ENCODE measurements around the gene TRPC1. TPM values are rescaled to one million over a fixed set of nuclear protein-coding genes. Genes with fewer than 3 reads are reported as not detected.

Gene TRPC1
- total RNA-seq, 4 donors from 2014 or later: 18.8 to 46.7 (median 23.4) TPM

DNA sequence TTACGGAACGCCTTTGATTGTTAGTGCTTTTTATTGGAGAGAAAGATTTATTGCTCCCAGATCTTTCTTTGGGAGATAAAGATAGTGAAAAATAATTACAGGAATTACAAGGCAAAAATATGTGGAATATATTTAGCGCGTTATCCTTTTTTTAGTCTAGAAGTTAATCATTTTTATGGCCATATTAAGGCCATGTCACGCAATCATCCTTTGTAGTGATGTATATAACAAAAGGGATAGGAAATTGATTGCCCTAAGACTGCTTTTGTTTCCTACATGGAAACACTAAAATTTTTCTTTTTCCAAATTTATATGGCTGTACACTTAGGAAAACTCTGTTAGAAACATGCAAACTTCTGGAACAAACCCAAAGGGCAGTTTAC lies 1.5 kb downstream of the TRPC1 start:
- Histone ChIP-seq H3K4me3 (peak overlapping the region; percentile 88 to 91), H3K27ac (peak overlapping the region in 3 of 4 donors; percentile 95 to 99 (median 97)), H3K27me3 (no peaks in the 10 kb centered on the region), H3K9me3 (no peaks in the 10 kb centered on the region), H3K36me3 (peaks cover 0 to 8% of the 10 kb centered on the region in 2 donors), H3K4me1 (peaks cover 0 to 35% (median 4%) of the 10 kb centered on the region in 3 donors)
- 50 to 54% methylated on average over 5 of the region's 5 CpGs for WGBS, 2 donors (ENCODE audit: low coverage in 1 of 2)
- ATAC-seq: no peak
- TF ChIP-seq EP300 (IDR thresholded peaks at IDR 0.05) (no peak), CTCF (IDR thresholded peaks at IDR 0.05) (no peak), POLR2A (IDR thresholded peaks at IDR 0.05) (no peak), POLR2AphosphoS5 (IDR thresholded peaks at IDR 0.05) (no peak)

GRCh38 chr3:142726017-142726416 lies 2.2 kb downstream of the TRPC1 start:
- no peak for ATAC-seq
- 54 to 64% methylated on average over 1 of the region's 1 CpG for WGBS, 2 donors (ENCODE audit: low coverage in 1 of 2)
- Histone ChIP-seq H3K4me1 (peaks cover 0 to 35% (median 4%) of the 10 kb centered on the region in 3 donors), H3K9me3 (no peaks in the 10 kb centered on the region), H3K4me3 (no peak overlapping the region), H3K36me3 (peaks cover 0 to 8% of the 10 kb centered on the region in 2 donors), H3K27me3 (no peaks in the 10 kb centered on the region), H3K27ac (no peak overlapping the region)
- TF ChIP-seq POLR2AphosphoS5 (IDR thresholded peaks at IDR 0.05) (no peak), CTCF (IDR thresholded peaks at IDR 0.05) (no peak), EP300 (IDR thresholded peaks at IDR 0.05) (no peak), POLR2A (IDR thresholded peaks at IDR 0.05) (no peak)

DNA sequence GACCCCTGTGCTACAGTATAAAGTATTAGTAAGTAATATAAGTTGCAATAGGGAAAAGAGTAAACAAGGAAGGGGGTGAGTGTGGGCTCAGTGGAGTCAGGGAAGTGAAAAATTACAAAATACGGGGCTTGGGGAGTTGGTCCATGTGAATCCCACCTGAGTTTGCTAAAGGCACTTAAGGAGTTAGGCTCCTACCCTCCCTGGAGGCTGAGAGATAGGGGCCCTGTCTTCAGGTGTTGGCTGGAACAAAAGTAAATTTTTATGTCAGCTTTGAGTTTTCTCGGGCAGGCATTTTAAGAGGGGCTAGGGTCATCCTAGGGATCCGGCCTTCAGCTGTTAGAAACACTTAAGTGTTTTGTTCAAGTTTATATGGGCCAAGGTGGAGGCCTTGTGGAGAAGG lies 8.2 kb downstream of the TRPC1 start:
- no peak for TF ChIP-seq POLR2A (IDR thresholded peaks at IDR 0.05)
- TF ChIP-seq POLR2AphosphoS5 (IDR thresholded peaks at IDR 0.05): no peak
- TF ChIP-seq CTCF (IDR thresholded peaks at IDR 0.05): no peak
- no peak for TF ChIP-seq EP300 (IDR thresholded peaks at IDR 0.05)
- Histone ChIP-seq H3K4me3 (no peak overlapping the region), H3K27ac (no peak overlapping the region), H3K27me3 (no peaks in the 10 kb centered on the region), H3K4me1 (peaks cover 0 to 4% (median 0%) of the 10 kb centered on the region in 3 donors), H3K9me3 (no peaks in the 10 kb centered on the region), H3K36me3 (peaks cover 0 to 8% of the 10 kb centered on the region in 2 donors)
- WGBS, 2 donors (ENCODE audit: low coverage in 1 of 2): 85 to 88% methylated on average over 3 of the region's 3 CpGs
- ATAC-seq: no peak

GRCh38 chr3:142734834-142735233 lies 11.0 kb downstream of the TRPC1 start:
- no peaks in the 10 kb centered on the region for H3K27me3 ChIP-seq
- no peak overlapping the region for H3K4me3 ChIP-seq
- no peaks in the 10 kb centered on the region for H3K4me1 ChIP-seq
- 93 to 97% methylated on average over 2 of the region's 2 CpGs for WGBS, 2 donors (ENCODE audit: low coverage in 1 of 2)
- ATAC-seq: no peak
- H3K9me3 ChIP-seq: no peaks in the 10 kb centered on the region
- TF ChIP-seq CTCF (IDR thresholded peaks at IDR 0.05) (no peak), EP300 (IDR thresholded peaks at IDR 0.05) (no peak), POLR2A (IDR thresholded peaks at IDR 0.05) (no peak), POLR2AphosphoS5 (IDR thresholded peaks at IDR 0.05) (no peak)
- H3K27ac ChIP-seq: no peak overlapping the region
- H3K36me3 ChIP-seq: no peaks in the 10 kb centered on the region

GRCh38 chr3:142735462-142735861 lies 11.6 kb downstream of the TRPC1 start:
- Histone ChIP-seq H3K4me3 (no peak overlapping the region), H3K27ac (no peak overlapping the region), H3K9me3 (no peaks in the 10 kb centered on the region), H3K36me3 (no peaks in the 10 kb centered on the region), H3K4me1 (no peaks in the 10 kb centered on the region), H3K27me3 (no peaks in the 10 kb centered on the region)
- TF ChIP-seq EP300 (IDR thresholded peaks at IDR 0.05): no peak
- no peak for TF ChIP-seq POLR2AphosphoS5 (IDR thresholded peaks at IDR 0.05)
- no peak for TF ChIP-seq POLR2A (IDR thresholded peaks at IDR 0.05)
- TF ChIP-seq CTCF (IDR thresholded peaks at IDR 0.05): no peak
- ATAC-seq: no peak

Data from gastroesophageal sphincter (tissue), 4 donors.